Hepatocyte (in vitro differentiated cells): ENCODE data around the gene AQP5. TPM values are rescaled to one million over a fixed set of nuclear protein-coding genes. Genes with fewer than 3 reads are reported as not detected.

Experiments used
- DNase-seq: peaks from one replicate; pipeline ENCODE4 v3.0.0-alpha.2; 2016; ENCODE audit warnings: low spot score
- H2AFZ ChIP-seq: fragments of 200-600 bp; sonication (generic); 2 replicates; pipeline ENCODE4 v1.6.0; 2016; ENCODE audit warnings: antibody characterized with exemption, mild to moderate bottlenecking
- H3K27ac ChIP-seq: fragments of 200-600 bp; sonication (generic); 2 replicates; pipeline ENCODE4 v1.5.1; 2016; ENCODE audit warnings: mild to moderate bottlenecking
- H3K27me3 ChIP-seq: fragments of 200-600 bp; sonication (generic); 2 replicates; pipeline ENCODE4 v1.6.1; 2016
- H3K36me3 ChIP-seq: fragments of 200-600 bp; sonication (generic); replicated peaks from 2 replicates; pipeline ENCODE4 v1.5.1; 2016; ENCODE audit warnings: low read depth; ENCODE audit not compliant: insufficient read depth
- H3K4me1 ChIP-seq: fragments of 200-600 bp; sonication (generic); 2 replicates; pipeline ENCODE4 v1.5.1; 2016; ENCODE audit warnings: mild to moderate bottlenecking, moderate library complexity; ENCODE audit not compliant: insufficient read depth
- H3K4me2 ChIP-seq: fragments of 200-600 bp; sonication (generic); 2 replicates; pipeline ENCODE4 v1.6.0; 2016
- H3K4me3 ChIP-seq: fragments of 200-600 bp; sonication (generic); 2 replicates; pipeline ENCODE4 v1.5.1; 2016; ENCODE audit warnings: mild to moderate bottlenecking
- H3K79me2 ChIP-seq: fragments of 200-600 bp; sonication (generic); 2 replicates; pipeline ENCODE4 v1.6.0; 2017; ENCODE audit warnings: mild to moderate bottlenecking
- H3K9me2 ChIP-seq: fragments of 200-600 bp; sonication (generic); replicated peaks from 2 replicates; pipeline ENCODE4 v1.6.0; 2017; ENCODE audit warnings: mild to moderate bottlenecking; ENCODE audit not compliant: insufficient read depth
- H3K9me3 ChIP-seq: fragments of 200-600 bp; sonication (generic); 2 replicates; pipeline ENCODE4 v1.5.1; 2016; ENCODE audit warnings: low read depth, mild to moderate bottlenecking
- H4K20me1 ChIP-seq: fragments of 200-600 bp; sonication (generic); 2 replicates; pipeline ENCODE4 v1.6.0; 2016; ENCODE audit warnings: mild to moderate bottlenecking; ENCODE audit not compliant: insufficient read depth, poor library complexity, severe bottlenecking
- EZH2 ChIP-seq: fragments of 200-600 bp; sonication (generic); IDR thresholded peaks from 2 replicates; pipeline ENCODE4 v1.6.1; 2016; ENCODE audit warnings: antibody characterized with exemption, mild to moderate bottlenecking, borderline replicate concordance
- EZH2phosphoT487 ChIP-seq: fragments of 200-600 bp; sonication (generic); IDR thresholded peaks from one replicate; pipeline ENCODE4 v1.6.1; 2018; ENCODE audit warnings: antibody characterized with exemption, mild to moderate bottlenecking, low read depth, moderate library complexity; ENCODE audit not compliant: unreplicated experiment, severe bottlenecking
- WGBS: methylation state at CpG from one replicate; pipeline ENCODE4 v1.1.6; 2016; ENCODE audit warnings: low lambda C conversion rate; ENCODE audit errors: missing lambda C conversion rate; 5-methylcytosine and 5-hydroxymethylcytosine counted together
- polyA plus RNA-seq: library from polyadenylated mRNA; unstranded; fragments of >200 nt; fragmentation: Nextera tagmentation; extraction: Ambion mirVana; gene quantifications from 2 replicates; pipeline ENCODE4 v1.2.1, GENCODE V29; 2016
- total RNA-seq: library from RNA; depleted of rRNA; stranded (reverse); fragments of >200 nt; gene quantifications from 2 replicates; pipeline ENCODE4 v1.2.3, GENCODE V29; 2014
- TF ChIP-seq, protein P1 (sequence below): fragments of 200-600 bp; sonication (generic); IDR thresholded peaks from 2 replicates; pipeline ENCODE4 v1.5.1; 2016; ENCODE audit warnings: antibody characterized with exemption, mild to moderate bottlenecking; ENCODE audit not compliant: poor library complexity

Gene AQP5
- total and polyA plus RNA-seq, 2 experiments from 2014 or later: 0.50 to 1.2 TPM

DNA sequence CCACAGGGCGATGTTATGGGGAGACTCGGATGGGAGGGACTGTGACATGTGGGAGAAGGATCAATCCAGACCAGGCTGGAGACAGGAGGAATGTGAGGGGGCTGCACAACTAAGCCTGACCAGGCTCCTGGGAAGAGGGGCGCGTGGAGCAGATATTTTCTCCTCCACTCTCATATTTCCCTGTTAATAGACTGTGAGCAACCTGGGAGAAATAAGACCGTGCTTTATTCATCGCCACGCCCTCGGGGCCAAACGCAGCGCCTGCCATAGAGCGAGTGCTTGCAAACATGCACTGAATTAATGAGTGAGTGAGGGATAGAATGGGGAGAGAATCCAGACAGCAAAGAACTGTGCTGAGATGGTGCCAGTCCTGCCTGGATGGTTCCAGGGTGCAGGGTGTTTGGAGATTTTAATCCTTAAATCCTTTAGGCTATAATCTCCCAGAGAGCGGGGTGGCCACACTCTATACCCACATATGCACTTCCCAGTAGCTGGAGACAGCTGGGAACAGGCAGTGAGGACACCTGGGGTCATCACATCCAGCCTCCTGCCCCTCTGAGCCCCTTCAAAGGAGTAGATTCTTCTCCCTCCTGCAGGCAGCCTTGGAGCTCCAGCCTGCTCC is 44.4 kb upstream of the AQP5 start:
- H3K27me3 ChIP-seq: no peaks in the 10 kb centered on the region
- H3K4me3 ChIP-seq: no peak overlapping the region
- TF ChIP-seq, protein P1, sequence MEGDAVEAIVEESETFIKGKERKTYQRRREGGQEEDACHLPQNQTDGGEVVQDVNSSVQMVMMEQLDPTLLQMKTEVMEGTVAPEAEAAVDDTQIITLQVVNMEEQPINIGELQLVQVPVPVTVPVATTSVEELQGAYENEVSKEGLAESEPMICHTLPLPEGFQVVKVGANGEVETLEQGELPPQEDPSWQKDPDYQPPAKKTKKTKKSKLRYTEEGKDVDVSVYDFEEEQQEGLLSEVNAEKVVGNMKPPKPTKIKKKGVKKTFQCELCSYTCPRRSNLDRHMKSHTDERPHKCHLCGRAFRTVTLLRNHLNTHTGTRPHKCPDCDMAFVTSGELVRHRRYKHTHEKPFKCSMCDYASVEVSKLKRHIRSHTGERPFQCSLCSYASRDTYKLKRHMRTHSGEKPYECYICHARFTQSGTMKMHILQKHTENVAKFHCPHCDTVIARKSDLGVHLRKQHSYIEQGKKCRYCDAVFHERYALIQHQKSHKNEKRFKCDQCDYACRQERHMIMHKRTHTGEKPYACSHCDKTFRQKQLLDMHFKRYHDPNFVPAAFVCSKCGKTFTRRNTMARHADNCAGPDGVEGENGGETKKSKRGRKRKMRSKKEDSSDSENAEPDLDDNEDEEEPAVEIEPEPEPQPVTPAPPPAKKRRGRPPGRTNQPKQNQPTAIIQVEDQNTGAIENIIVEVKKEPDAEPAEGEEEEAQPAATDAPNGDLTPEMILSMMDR: no peak
- TF ChIP-seq EZH2 (no peak), EZH2phosphoT487 (no peak)
- H3K4me2 ChIP-seq: no peak overlapping the region
- H4K20me1 ChIP-seq: no peaks in the 10 kb centered on the region
- no peak overlapping the region for H3K27ac ChIP-seq
- peaks cover 4% of the 10 kb centered on the region for H3K4me1 ChIP-seq
- H3K9me3 ChIP-seq: no peaks in the 10 kb centered on the region
- H3K36me3 ChIP-seq: no peaks in the 10 kb centered on the region
- no peaks in the 10 kb centered on the region for H3K79me2 ChIP-seq
- 81% methylated on average over 12 of the region's 12 CpGs for WGBS
- no peak for DNase-seq
- H3K9me2 ChIP-seq: no peaks in the 10 kb centered on the region
- H2AFZ ChIP-seq: no peak overlapping the region

DNA sequence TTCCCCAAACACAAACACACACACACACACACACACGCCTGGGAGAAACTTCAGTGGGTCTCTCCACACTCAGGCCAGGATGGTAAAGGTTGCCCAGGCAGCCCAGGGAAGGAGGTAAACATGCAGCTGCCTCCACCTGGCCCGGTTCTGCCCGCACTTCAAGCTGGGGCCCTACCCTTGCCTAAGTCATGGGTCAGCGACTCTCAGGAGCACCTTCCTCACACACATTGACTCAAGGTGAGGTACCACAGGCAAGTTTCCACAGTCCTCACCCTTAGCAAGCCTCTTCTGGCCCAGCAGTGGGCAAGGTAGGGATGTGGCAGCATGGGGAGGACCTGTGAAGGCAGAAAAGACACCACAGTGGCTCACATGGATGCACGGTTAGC is 43.9 kb upstream of the AQP5 start:
- Histone ChIP-seq H3K79me2 (no peaks in the 10 kb centered on the region), H2AFZ (no peak overlapping the region), H3K36me3 (no peaks in the 10 kb centered on the region), H3K27me3 (no peaks in the 10 kb centered on the region), H3K4me3 (no peak overlapping the region), H3K4me2 (no peak overlapping the region), H3K4me1 (peaks cover 4% of the 10 kb centered on the region), H3K27ac (no peak overlapping the region), H3K9me3 (no peaks in the 10 kb centered on the region), H4K20me1 (no peaks in the 10 kb centered on the region), H3K9me2 (no peaks in the 10 kb centered on the region)
- 87% methylated on average over 5 of the region's 5 CpGs for whole genome bisulfite sequencing
- TF ChIP-seq, protein P1: no peak
- TF ChIP-seq EZH2 (no peak), EZH2phosphoT487 (no peak)
- no peak for DNase-seq

DNA sequence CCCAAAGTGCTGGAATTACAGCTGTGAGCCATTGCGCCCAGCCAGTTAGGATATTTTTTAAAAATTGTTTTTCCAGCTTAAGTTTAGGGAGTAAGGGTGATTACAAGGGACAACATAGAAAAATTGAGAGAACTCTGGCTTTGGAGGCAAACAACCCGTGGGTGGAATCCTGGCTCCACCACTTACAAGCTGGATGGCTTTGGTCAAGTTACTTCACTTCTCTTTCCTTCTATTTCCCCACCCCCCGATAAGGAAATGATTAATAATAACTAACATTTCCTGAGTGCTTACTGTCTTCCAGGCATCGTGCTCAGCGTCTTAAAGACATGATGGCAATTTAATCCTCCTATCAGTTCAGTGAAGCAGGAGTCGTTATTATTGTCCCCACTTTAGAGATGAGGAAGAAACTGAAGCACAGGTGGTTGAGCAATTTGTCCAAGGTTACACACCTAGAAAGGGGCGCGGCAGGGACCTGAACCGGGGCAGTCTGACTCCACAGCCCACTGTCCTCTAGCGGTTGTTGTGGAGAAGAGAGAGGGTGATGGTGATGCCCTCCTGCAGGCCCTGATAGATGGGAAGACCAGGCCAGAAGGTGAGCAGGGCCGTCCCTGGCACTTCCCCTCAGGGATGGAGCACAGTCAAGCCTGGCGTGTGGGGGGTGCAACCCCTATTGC is 41.3 kb upstream of the AQP5 start:
- Histone ChIP-seq H3K79me2 (no peaks in the 10 kb centered on the region), H3K9me3 (no peaks in the 10 kb centered on the region), H3K4me3 (no peak overlapping the region), H3K4me1 (no peaks in the 10 kb centered on the region), H2AFZ (no peak overlapping the region), H3K36me3 (no peaks in the 10 kb centered on the region), H3K9me2 (no peaks in the 10 kb centered on the region), H3K27ac (no peak overlapping the region), H4K20me1 (no peaks in the 10 kb centered on the region), H3K4me2 (no peak overlapping the region), H3K27me3 (no peaks in the 10 kb centered on the region)
- DNase-seq: no peak
- 80% methylated on average over 12 of the region's 12 CpGs for WGBS
- TF ChIP-seq EZH2 (no peak), EZH2phosphoT487 (no peak)
- TF ChIP-seq, protein P1: no peak
